H9 (cell line): ENCODE measurements around the gene ZBTB49. TPM values are rescaled to one million over a fixed set of nuclear protein-coding genes. Genes with fewer than 3 reads are reported as not detected.
"Not testable (repeated sequence)": the region's sequence is repeated elsewhere in the genome, so short reads cannot be mapped to it uniquely, and the experiment has no call there.

ENCODE experiments used
- DNase-seq: peaks from one replicate; pipeline ENCODE4 v3.0.0-alpha.2; 2017
- H2AFZ ChIP-seq: one replicate; pipeline ENCODE4 v1.6.1; 2013; ENCODE audit warnings: mild to moderate bottlenecking, low read length, control low read depth, moderate library complexity
- H2AK5ac ChIP-seq: 2 replicates; pipeline ENCODE4 v1.6.1; 2013; ENCODE audit warnings: low read length, control low read depth, mixed read lengths; ENCODE audit not compliant: insufficient read length
- H2BK120ac ChIP-seq: one replicate; pipeline ENCODE4 v1.6.1; 2013; ENCODE audit warnings: low read depth, mild to moderate bottlenecking, low read length, control low read depth, inconsistent platforms; ENCODE audit not compliant: poor library complexity, severe bottlenecking
- H2BK12ac ChIP-seq: 2 replicates; pipeline ENCODE4 v1.6.1; 2013; ENCODE audit warnings: low read length, control low read depth, mixed read lengths, low read depth; ENCODE audit not compliant: insufficient read length
- H2BK15ac ChIP-seq: 2 replicates; pipeline ENCODE4 v1.6.1; 2013; ENCODE audit warnings: low read depth, low read length, control low read depth
- H2BK20ac ChIP-seq: one replicate; pipeline ENCODE4 v1.6.1; 2013; ENCODE audit warnings: low read depth, mild to moderate bottlenecking, low read length, control low read depth, inconsistent platforms; ENCODE audit not compliant: poor library complexity, severe bottlenecking
- H2BK5ac ChIP-seq: 2 replicates; pipeline ENCODE4 v1.6.1; 2013; ENCODE audit warnings: low read length, control low read depth, mixed read lengths; ENCODE audit not compliant: insufficient read length
- H3K14ac ChIP-seq: 2 replicates; pipeline ENCODE4 v1.6.1; 2013; ENCODE audit warnings: low read length, control low read depth; ENCODE audit not compliant: insufficient read depth
- H3K18ac ChIP-seq: 2 replicates; pipeline ENCODE4 v1.6.1; 2013; ENCODE audit warnings: low read depth, mild to moderate bottlenecking, mixed read lengths, low read length, control low read depth; ENCODE audit not compliant: insufficient read length
- H3K23ac ChIP-seq: 2 replicates; pipeline ENCODE4 v1.6.1; 2013; ENCODE audit warnings: low read length, control low read depth, mixed read lengths, low read depth; ENCODE audit not compliant: insufficient read length
- H3K23me2 ChIP-seq: 2 replicates; pipeline ENCODE4 v1.6.1; 2013; ENCODE audit warnings: low read depth, mild to moderate bottlenecking, mixed read lengths, low read length, control low read depth; ENCODE audit not compliant: insufficient read length, poor library complexity, severe bottlenecking
- H3K27ac ChIP-seq: 2 replicates; pipeline ENCODE4 v1.5.1; 2013; ENCODE audit warnings: low read length, control low read depth, mixed read lengths, low read depth; ENCODE audit not compliant: insufficient read length
- H3K27me3 ChIP-seq: 2 replicates; pipeline ENCODE4 v1.6.1; 2013; ENCODE audit warnings: low read length, control low read depth, inconsistent platforms; ENCODE audit not compliant: insufficient read depth
- H3K4ac ChIP-seq: 2 replicates; pipeline ENCODE4 v1.6.1; 2013; ENCODE audit warnings: low read depth, mild to moderate bottlenecking, control low read depth, inconsistent platforms, low read length, moderate library complexity
- H3K4me1 ChIP-seq: 2 replicates; pipeline ENCODE4 v1.6.1; 2013; ENCODE audit warnings: low read length, control low read depth, inconsistent platforms; ENCODE audit not compliant: insufficient read depth
- H3K4me2 ChIP-seq: 2 replicates; pipeline ENCODE4 v1.6.1; 2013; ENCODE audit warnings: low read length, control low read depth, mixed read lengths; ENCODE audit not compliant: insufficient read length, insufficient read depth
- H3K56ac ChIP-seq: 2 replicates; pipeline ENCODE4 v1.6.1; 2013; ENCODE audit warnings: low read depth, mild to moderate bottlenecking, mixed read lengths, low read length, control low read depth; ENCODE audit not compliant: insufficient read length
- H3K79me1 ChIP-seq: 2 replicates; pipeline ENCODE4 v1.6.1; 2013; ENCODE audit warnings: low read depth, mild to moderate bottlenecking, moderate library complexity, low read length, control low read depth, inconsistent platforms; ENCODE audit not compliant: insufficient read depth, poor library complexity, severe bottlenecking
- H3K79me2 ChIP-seq: 2 replicates; pipeline ENCODE4 v1.6.1; 2013; ENCODE audit warnings: low read length, control low read depth, inconsistent platforms; ENCODE audit not compliant: insufficient read depth
- H3K9ac ChIP-seq: 2 replicates; pipeline ENCODE4 v1.6.1; 2013; ENCODE audit warnings: low read length, control low read depth, mixed read lengths; ENCODE audit not compliant: insufficient read length; ENCODE audit errors: extremely low read depth
- H3K9me3 ChIP-seq: one replicate; pipeline ENCODE4 v1.6.1; 2013; ENCODE audit warnings: low read depth, low read length, inconsistent platforms; ENCODE audit not compliant: control insufficient read depth
- H3T11ph ChIP-seq: one replicate; pipeline ENCODE4 v1.6.1; 2013; ENCODE audit warnings: mild to moderate bottlenecking, low read length, control low read depth, inconsistent platforms
- H4K20me1 ChIP-seq: one replicate; pipeline ENCODE4 v1.6.1; 2013; ENCODE audit not compliant: control insufficient read depth, insufficient read length, insufficient read depth
- H4K5ac ChIP-seq: 2 replicates; pipeline ENCODE4 v1.6.1; 2013; ENCODE audit warnings: low read depth, mild to moderate bottlenecking, mixed read lengths, low read length, control low read depth; ENCODE audit not compliant: insufficient read length
- H4K8ac ChIP-seq: replicated peaks from 2 replicates; pipeline ENCODE4 v1.6.1; 2013; ENCODE audit warnings: low read length, control low read depth, mixed read lengths, low read depth; ENCODE audit not compliant: insufficient read length
- H4K91ac ChIP-seq: 2 replicates; pipeline ENCODE4 v1.6.1; 2013; ENCODE audit warnings: low read depth, mild to moderate bottlenecking, moderate library complexity, mixed read lengths, low read length, control low read depth; ENCODE audit not compliant: insufficient read length
- H3K27ac Mint-ChIP-seq, 3 experiments: 2 replicates in 2 of 3; 3 replicates in 1 of 3; pipeline ENCODE4 v1.8.0; 2020 to 2021; ENCODE audit warnings: mixed read lengths in 3 of 3, mild to moderate bottlenecking in 1 of 3, moderate library complexity in 1 of 3
- H3K27me3 Mint-ChIP-seq: 2 replicates; pipeline ENCODE4 v1.8.0; 2021; ENCODE audit warnings: low read depth, mild to moderate bottlenecking, moderate library complexity, mixed read lengths
- H3K36me3 Mint-ChIP-seq, 3 experiments: 2 replicates in 2 of 3; 3 replicates in 1 of 3; pipeline ENCODE4 v1.8.0; 2020 to 2021; ENCODE audit warnings: low read depth in 3 of 3, mixed read lengths in 3 of 3; ENCODE audit not compliant: insufficient read depth in 1 of 3
- H3K4me1 Mint-ChIP-seq, 2 experiments: 2 replicates each; pipeline ENCODE4 v1.8.0; 2020; ENCODE audit warnings: mixed read lengths in 2 of 2
- H3K4me3 Mint-ChIP-seq, 2 experiments: 2 replicates in 1 of 2; 3 replicates in 1 of 2; pipeline ENCODE4 v1.8.0; 2020 to 2021; ENCODE audit warnings: mild to moderate bottlenecking in 2 of 2, mixed read lengths in 2 of 2, moderate library complexity in 1 of 2
- H3K9me3 Mint-ChIP-seq, 2 experiments: 2 replicates in 1 of 2; 3 replicates in 1 of 2; pipeline ENCODE4 v1.8.0; 2020; ENCODE audit warnings: mild to moderate bottlenecking in 2 of 2, mixed read lengths in 2 of 2, moderate library complexity in 1 of 2
- WGBS: extraction: QIAGEN DNeasy Blood & Tissue Kit; methylation state at CpG from one replicate; pipeline ENCODE4 v1.1.7; 2013; ENCODE audit warnings: missing lambda C conversion rate, low lambda C conversion rate, mixed read lengths; ENCODE audit not compliant: insufficient read length; ENCODE audit errors: extremely low coverage; 5-methylcytosine and 5-hydroxymethylcytosine counted together
- total RNA-seq: library from RNA; stranded (reverse); gene quantifications from 2 replicates; pipeline ENCODE4 v1.2.1, GENCODE V29; 2021
- TF ChIP-seq, protein P1 (sequence below): fragments of 200-600 bp; sonication (generic); conservative IDR thresholded peaks from 3 replicates; pipeline ENCODE4 v1.8.0; 2021; ENCODE audit warnings: antibody characterized with exemption, mild to moderate bottlenecking

Gene ZBTB49
- total RNA-seq, 1 experiment from 2014 or later = 8.7 TPM

DNA sequence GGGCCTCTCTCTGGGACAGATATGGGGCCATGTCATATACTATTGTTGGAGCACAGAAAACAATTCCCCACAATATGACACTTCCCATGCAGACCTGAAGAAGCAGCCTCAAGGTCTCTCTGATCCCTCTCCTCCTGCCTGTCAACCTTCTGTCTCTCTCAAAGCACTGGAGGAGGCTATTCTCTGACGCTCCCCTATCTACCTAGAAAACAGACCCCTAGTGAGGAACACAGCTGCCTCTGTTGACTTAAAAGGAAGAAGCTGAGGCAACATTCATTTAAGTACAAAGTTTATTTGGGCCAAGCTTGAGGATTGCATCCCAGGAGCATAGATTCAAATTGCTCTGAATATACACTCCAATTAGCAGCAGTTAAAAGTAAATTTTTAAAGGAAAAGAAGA, 57.5 kb downstream of the ZBTB49 start:
- no peak overlapping the region for H3K27ac ChIP-seq
- H2AK5ac ChIP-seq = no peak overlapping the region
- H4K5ac ChIP-seq = no peak overlapping the region
- H3K79me1 ChIP-seq = no peaks in the 10 kb centered on the region
- H3K23me2 ChIP-seq = no peaks in the 10 kb centered on the region
- H2BK15ac ChIP-seq = no peak overlapping the region
- no peak overlapping the region for H3T11ph ChIP-seq
- DNase-seq = no peak
- no peak overlapping the region for H3K9ac ChIP-seq
- no peak overlapping the region for H3K14ac ChIP-seq
- no peak overlapping the region for H3K23ac ChIP-seq
- H4K8ac ChIP-seq = no peak overlapping the region
- H3K9me3 ChIP-seq = no peaks in the 10 kb centered on the region
- no peaks in the 10 kb centered on the region for H3K79me2 ChIP-seq
- no peak overlapping the region for H3K18ac ChIP-seq
- Mint-ChIP-seq H3K36me3 (no peaks in the 10 kb centered on the region), H3K9me3 (peaks cover 3 to 8% of the 10 kb centered on the region in 2 experiments), H3K27ac (peak overlapping the region in 1 of 3 experiments; percentile 26; a peak in 1 of 7 replicates), H3K27me3 (peaks cover 29% of the 10 kb centered on the region), H3K4me3 (no peak overlapping the region), H3K4me1 (peaks cover 0 to 14% of the 10 kb centered on the region in 2 experiments; a peak in 2 of 4 replicates)
- TF ChIP-seq, protein P1, sequence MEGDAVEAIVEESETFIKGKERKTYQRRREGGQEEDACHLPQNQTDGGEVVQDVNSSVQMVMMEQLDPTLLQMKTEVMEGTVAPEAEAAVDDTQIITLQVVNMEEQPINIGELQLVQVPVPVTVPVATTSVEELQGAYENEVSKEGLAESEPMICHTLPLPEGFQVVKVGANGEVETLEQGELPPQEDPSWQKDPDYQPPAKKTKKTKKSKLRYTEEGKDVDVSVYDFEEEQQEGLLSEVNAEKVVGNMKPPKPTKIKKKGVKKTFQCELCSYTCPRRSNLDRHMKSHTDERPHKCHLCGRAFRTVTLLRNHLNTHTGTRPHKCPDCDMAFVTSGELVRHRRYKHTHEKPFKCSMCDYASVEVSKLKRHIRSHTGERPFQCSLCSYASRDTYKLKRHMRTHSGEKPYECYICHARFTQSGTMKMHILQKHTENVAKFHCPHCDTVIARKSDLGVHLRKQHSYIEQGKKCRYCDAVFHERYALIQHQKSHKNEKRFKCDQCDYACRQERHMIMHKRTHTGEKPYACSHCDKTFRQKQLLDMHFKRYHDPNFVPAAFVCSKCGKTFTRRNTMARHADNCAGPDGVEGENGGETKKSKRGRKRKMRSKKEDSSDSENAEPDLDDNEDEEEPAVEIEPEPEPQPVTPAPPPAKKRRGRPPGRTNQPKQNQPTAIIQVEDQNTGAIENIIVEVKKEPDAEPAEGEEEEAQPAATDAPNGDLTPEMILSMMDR = no peak
- H3K27me3 ChIP-seq = no peaks in the 10 kb centered on the region
- H2BK120ac ChIP-seq = no peak overlapping the region
- H2BK5ac ChIP-seq = no peak overlapping the region
- H2BK12ac ChIP-seq = no peak overlapping the region
- no peak overlapping the region for H3K4me2 ChIP-seq
- H3K4me1 ChIP-seq = no peaks in the 10 kb centered on the region
- H4K91ac ChIP-seq = no peak overlapping the region
- H4K20me1 ChIP-seq = no peaks in the 10 kb centered on the region
- H2AFZ ChIP-seq = no peak overlapping the region
- H3K56ac ChIP-seq = no peak overlapping the region
- H3K4ac ChIP-seq = no peak overlapping the region
- no CpG with 5 or more reads among the region's 1 CpG for WGBS
- H2BK20ac ChIP-seq = no peak overlapping the region

DNA sequence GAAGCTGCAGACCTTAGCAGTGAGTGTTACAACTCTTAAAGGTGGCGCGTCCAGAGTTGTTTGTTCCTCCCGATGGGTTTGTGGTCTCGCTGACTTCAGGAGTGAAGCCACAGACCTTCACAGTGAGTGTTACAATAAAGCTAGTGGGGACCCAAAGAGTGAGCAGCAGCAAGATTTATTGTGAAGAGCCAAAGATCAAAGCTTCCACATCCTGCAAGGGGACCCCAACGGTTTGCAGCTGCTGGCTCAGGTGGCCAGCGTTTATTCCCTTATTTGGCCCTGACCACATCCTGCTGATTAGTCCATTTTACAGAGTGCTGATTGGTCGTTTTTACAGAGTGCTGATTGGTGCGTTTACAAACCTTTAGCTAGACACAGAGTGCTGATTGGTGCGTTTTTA, 58.5 kb downstream of the ZBTB49 start:
- H3K9me3 ChIP-seq, H3K4me2 ChIP-seq, H2AFZ ChIP-seq, H2BK20ac ChIP-seq, DNase-seq, H3K4me1 ChIP-seq, H2BK5ac ChIP-seq, H3K9ac ChIP-seq, H3K4ac ChIP-seq, H3K9me3 Mint-ChIP-seq, H3K27ac Mint-ChIP-seq, H3K36me3 Mint-ChIP-seq, H3K23me2 ChIP-seq, H2AK5ac ChIP-seq, H3K79me1 ChIP-seq, H3T11ph ChIP-seq, H2BK12ac ChIP-seq, H4K20me1 ChIP-seq, H4K8ac ChIP-seq, H3K56ac ChIP-seq, H3K18ac ChIP-seq, H3K23ac ChIP-seq, H3K27me3 ChIP-seq, H4K5ac ChIP-seq, H2BK120ac ChIP-seq, H3K27ac ChIP-seq, H2BK15ac ChIP-seq, H3K79me2 ChIP-seq, H4K91ac ChIP-seq, H3K14ac ChIP-seq, H3K4me3 Mint-ChIP-seq: not testable (repeated sequence)
- Mint-ChIP-seq H3K27me3 (peaks cover 27% of the 10 kb centered on the region), H3K4me1 (peaks cover 0 to 14% of the 10 kb centered on the region in 2 experiments; a peak in 2 of 4 replicates)
- WGBS = no CpG with 5 or more reads among the region's 9 CpGs
